OCI-LY3 (cell line): ENCODE measurements around the gene ARPC5.

ENCODE experiments used
- EZH2phosphoT487 ChIP-seq: fragments of 200-600 bp; shearing (Covaris generic); IDR thresholded peaks from 2 replicates; pipeline ENCODE4 v1.6.1; 2018; ENCODE audit warnings: antibody characterized with exemption, mixed run types, low read depth
- TF ChIP-seq, protein P1 (sequence below): fragments of 200-600, 300-600 bp; sonication (generic); IDR thresholded peaks from 2 replicates; pipeline ENCODE4 v1.5.1; 2014; ENCODE audit warnings: antibody characterized with exemption, low read length, low read depth

DNA sequence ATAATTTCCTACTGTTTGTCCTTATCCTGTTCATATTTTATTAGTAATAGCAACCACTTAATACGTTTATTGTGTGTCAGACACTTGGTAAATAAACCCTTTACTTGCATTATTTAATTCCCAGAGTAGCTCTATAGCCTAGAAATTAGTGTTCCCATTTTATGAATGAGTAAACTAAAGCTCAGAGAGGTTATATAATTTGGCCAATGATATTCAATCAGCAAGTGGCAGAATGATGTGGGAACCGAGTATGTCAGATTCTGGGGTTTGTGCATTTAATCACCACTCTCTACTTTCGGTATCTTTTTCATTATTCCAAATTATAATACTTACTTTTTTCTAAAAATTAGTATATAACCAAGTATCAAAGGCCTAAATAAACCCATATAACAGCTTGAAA lies 6.6 kb upstream of the ARPC5 start:
- TF ChIP-seq, protein P1, sequence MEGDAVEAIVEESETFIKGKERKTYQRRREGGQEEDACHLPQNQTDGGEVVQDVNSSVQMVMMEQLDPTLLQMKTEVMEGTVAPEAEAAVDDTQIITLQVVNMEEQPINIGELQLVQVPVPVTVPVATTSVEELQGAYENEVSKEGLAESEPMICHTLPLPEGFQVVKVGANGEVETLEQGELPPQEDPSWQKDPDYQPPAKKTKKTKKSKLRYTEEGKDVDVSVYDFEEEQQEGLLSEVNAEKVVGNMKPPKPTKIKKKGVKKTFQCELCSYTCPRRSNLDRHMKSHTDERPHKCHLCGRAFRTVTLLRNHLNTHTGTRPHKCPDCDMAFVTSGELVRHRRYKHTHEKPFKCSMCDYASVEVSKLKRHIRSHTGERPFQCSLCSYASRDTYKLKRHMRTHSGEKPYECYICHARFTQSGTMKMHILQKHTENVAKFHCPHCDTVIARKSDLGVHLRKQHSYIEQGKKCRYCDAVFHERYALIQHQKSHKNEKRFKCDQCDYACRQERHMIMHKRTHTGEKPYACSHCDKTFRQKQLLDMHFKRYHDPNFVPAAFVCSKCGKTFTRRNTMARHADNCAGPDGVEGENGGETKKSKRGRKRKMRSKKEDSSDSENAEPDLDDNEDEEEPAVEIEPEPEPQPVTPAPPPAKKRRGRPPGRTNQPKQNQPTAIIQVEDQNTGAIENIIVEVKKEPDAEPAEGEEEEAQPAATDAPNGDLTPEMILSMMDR, result no peak
- TF ChIP-seq EZH2phosphoT487, result no peak
